Hepatocyte (in vitro differentiated cells): Measurements from ENCODE around the gene OPA1. TPM values are rescaled to one million over a fixed set of nuclear protein-coding genes. Genes with fewer than 3 reads are reported as not detected.

Source experiments
- DNase-seq: peaks from one replicate; pipeline ENCODE4 v3.0.0-alpha.2; 2016; ENCODE audit warnings: low spot score
- H2AFZ ChIP-seq: fragments of 200-600 bp; sonication (generic); 2 replicates; pipeline ENCODE4 v1.6.0; 2016; ENCODE audit warnings: antibody characterized with exemption, mild to moderate bottlenecking
- H3K27ac ChIP-seq: fragments of 200-600 bp; sonication (generic); 2 replicates; pipeline ENCODE4 v1.5.1; 2016; ENCODE audit warnings: mild to moderate bottlenecking
- H3K27me3 ChIP-seq: fragments of 200-600 bp; sonication (generic); 2 replicates; pipeline ENCODE4 v1.6.1; 2016
- H3K36me3 ChIP-seq: fragments of 200-600 bp; sonication (generic); replicated peaks from 2 replicates; pipeline ENCODE4 v1.5.1; 2016; ENCODE audit warnings: low read depth; ENCODE audit not compliant: insufficient read depth
- H3K4me1 ChIP-seq: fragments of 200-600 bp; sonication (generic); 2 replicates; pipeline ENCODE4 v1.5.1; 2016; ENCODE audit warnings: mild to moderate bottlenecking, moderate library complexity; ENCODE audit not compliant: insufficient read depth
- H3K4me2 ChIP-seq: fragments of 200-600 bp; sonication (generic); 2 replicates; pipeline ENCODE4 v1.6.0; 2016
- H3K4me3 ChIP-seq: fragments of 200-600 bp; sonication (generic); 2 replicates; pipeline ENCODE4 v1.5.1; 2016; ENCODE audit warnings: mild to moderate bottlenecking
- H3K79me2 ChIP-seq: fragments of 200-600 bp; sonication (generic); 2 replicates; pipeline ENCODE4 v1.6.0; 2017; ENCODE audit warnings: mild to moderate bottlenecking
- H3K9me2 ChIP-seq: fragments of 200-600 bp; sonication (generic); replicated peaks from 2 replicates; pipeline ENCODE4 v1.6.0; 2017; ENCODE audit warnings: mild to moderate bottlenecking; ENCODE audit not compliant: insufficient read depth
- H3K9me3 ChIP-seq: fragments of 200-600 bp; sonication (generic); 2 replicates; pipeline ENCODE4 v1.5.1; 2016; ENCODE audit warnings: low read depth, mild to moderate bottlenecking
- H4K20me1 ChIP-seq: fragments of 200-600 bp; sonication (generic); 2 replicates; pipeline ENCODE4 v1.6.0; 2016; ENCODE audit warnings: mild to moderate bottlenecking; ENCODE audit not compliant: insufficient read depth, poor library complexity, severe bottlenecking
- CTCF ChIP-seq: fragments of 200-600 bp; sonication (generic); IDR thresholded peaks from 2 replicates; pipeline ENCODE4 v1.5.1; 2016; ENCODE audit warnings: antibody characterized with exemption, mild to moderate bottlenecking; ENCODE audit not compliant: poor library complexity
- EZH2 ChIP-seq: fragments of 200-600 bp; sonication (generic); IDR thresholded peaks from 2 replicates; pipeline ENCODE4 v1.6.1; 2016; ENCODE audit warnings: antibody characterized with exemption, mild to moderate bottlenecking, borderline replicate concordance
- EZH2phosphoT487 ChIP-seq: fragments of 200-600 bp; sonication (generic); IDR thresholded peaks from one replicate; pipeline ENCODE4 v1.6.1; 2018; ENCODE audit warnings: antibody characterized with exemption, mild to moderate bottlenecking, low read depth, moderate library complexity; ENCODE audit not compliant: unreplicated experiment, severe bottlenecking
- WGBS: methylation state at CpG from one replicate; pipeline ENCODE4 v1.1.6; 2016; ENCODE audit warnings: low lambda C conversion rate; ENCODE audit errors: missing lambda C conversion rate; 5-methylcytosine and 5-hydroxymethylcytosine counted together
- polyA plus RNA-seq: library from polyadenylated mRNA; unstranded; fragments of >200 nt; fragmentation: Nextera tagmentation; extraction: Ambion mirVana; gene quantifications from 2 replicates; pipeline ENCODE4 v1.2.1, GENCODE V29; 2016
- total RNA-seq: library from RNA; depleted of rRNA; stranded (reverse); fragments of >200 nt; gene quantifications from 2 replicates; pipeline ENCODE4 v1.2.3, GENCODE V29; 2014

OPA1 gene
- total and polyA plus RNA-seq, 2 experiments from 2014 or later = 17.7 to 49.0 TPM

DNA sequence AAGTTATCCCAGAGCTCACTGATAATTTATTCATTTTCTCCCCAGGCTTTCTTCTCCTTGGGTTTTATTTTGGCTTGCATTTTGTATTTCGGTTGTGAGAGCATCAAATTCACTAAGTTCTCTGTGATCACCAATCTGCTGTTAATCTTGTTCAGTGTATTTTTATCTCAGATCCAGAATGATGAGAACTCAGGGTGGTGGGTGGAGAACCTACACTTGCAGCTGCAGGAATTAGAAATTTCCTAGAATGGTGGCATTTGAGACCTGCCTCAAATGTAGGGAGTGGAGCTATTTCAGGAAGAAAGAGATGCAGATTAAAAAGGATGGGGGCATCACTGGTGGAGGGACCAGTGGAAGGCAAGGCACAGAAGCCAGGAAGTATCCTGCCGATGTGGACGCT, 129.6 kb downstream of the OPA1 start:
- DNase-seq = no peak
- Histone ChIP-seq H3K9me3 (no peaks in the 10 kb centered on the region), H2AFZ (no peak overlapping the region), H3K27ac (no peak overlapping the region), H4K20me1 (no peaks in the 10 kb centered on the region), H3K79me2 (no peaks in the 10 kb centered on the region), H3K9me2 (no peaks in the 10 kb centered on the region), H3K36me3 (no peaks in the 10 kb centered on the region), H3K4me3 (no peak overlapping the region), H3K4me2 (no peak overlapping the region), H3K27me3 (no peaks in the 10 kb centered on the region), H3K4me1 (no peaks in the 10 kb centered on the region)
- TF ChIP-seq CTCF = no peak
- no peak for TF ChIP-seq EZH2
- no peak for TF ChIP-seq EZH2phosphoT487
- WGBS = 96% methylated on average over 3 of the region's 3 CpGs

DNA sequence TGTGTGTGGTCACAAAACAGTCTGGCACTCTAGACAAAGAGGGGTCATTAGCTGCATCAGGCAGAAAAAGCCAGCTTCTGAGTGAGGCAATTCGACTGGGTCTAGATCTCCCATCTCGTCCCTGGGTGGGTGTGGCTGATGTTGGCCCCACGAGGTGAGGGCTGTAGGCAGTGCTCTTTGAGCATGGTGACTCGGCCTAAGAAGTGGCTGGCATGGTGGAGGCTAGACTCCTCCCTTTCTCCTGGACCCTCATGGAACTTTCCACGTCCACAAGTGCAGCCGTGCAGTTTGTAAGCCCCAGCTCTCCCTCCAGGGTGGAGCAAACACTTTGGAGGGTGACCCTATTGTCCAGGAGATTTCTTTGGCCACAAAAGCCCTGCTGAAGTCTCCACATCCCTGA, 134.1 kb downstream of the OPA1 start:
- H3K79me2 ChIP-seq = no peaks in the 10 kb centered on the region
- H4K20me1 ChIP-seq = no peaks in the 10 kb centered on the region
- no peak overlapping the region for H2AFZ ChIP-seq
- no peaks in the 10 kb centered on the region for H3K27me3 ChIP-seq
- no peak overlapping the region for H3K27ac ChIP-seq
- H3K4me3 ChIP-seq = no peak overlapping the region
- DNase-seq = no peak
- no peaks in the 10 kb centered on the region for H3K36me3 ChIP-seq
- H3K9me3 ChIP-seq = no peaks in the 10 kb centered on the region
- no peak overlapping the region for H3K4me2 ChIP-seq
- 78% methylated on average over 6 of the region's 6 CpGs for WGBS
- H3K9me2 ChIP-seq = no peaks in the 10 kb centered on the region
- H3K4me1 ChIP-seq = peaks cover 6% of the 10 kb centered on the region
- TF ChIP-seq EZH2 (no peak), CTCF (no peak), EZH2phosphoT487 (no peak)

DNA sequence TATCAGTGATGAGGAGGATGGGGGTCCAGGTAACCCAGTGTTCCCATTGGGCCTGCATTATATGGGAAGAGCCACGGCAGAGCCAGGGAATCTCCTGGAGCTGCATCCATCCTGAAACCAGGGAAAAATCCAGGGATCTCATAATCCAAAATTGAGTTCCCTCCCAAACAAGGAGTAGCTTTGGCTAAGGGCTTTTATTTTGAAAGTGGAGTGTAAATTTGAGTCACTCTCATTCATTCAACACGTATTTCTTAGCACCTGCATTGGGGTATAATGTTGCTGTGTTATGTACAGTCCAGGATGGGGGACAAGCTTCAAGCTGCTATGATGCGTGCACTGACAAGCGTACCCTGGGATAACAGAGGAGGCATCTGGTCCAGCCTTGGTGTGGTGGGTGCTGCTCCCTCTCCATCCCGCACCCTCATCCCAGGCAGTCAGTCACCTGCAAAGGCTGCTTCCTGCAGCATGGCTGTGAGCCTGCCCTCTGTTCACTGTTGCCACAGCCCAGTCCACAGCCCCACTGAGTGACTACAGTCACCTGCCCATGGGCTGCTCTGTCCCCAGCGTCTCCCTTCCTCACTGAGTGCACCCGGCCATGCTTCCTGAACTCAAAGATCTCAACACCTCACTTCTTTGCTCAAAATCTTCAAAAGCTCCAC, 135.6 kb downstream of the OPA1 start:
- Histone ChIP-seq H3K9me3 (no peaks in the 10 kb centered on the region), H3K27ac (no peak overlapping the region), H3K9me2 (no peaks in the 10 kb centered on the region), H3K36me3 (no peaks in the 10 kb centered on the region), H3K4me2 (no peak overlapping the region), H3K79me2 (no peaks in the 10 kb centered on the region), H3K4me3 (no peak overlapping the region), H3K4me1 (peaks cover 14% of the 10 kb centered on the region), H3K27me3 (no peaks in the 10 kb centered on the region), H4K20me1 (no peaks in the 10 kb centered on the region), H2AFZ (no peak overlapping the region)
- no peak for DNase-seq
- WGBS = 94% methylated on average over 7 of the region's 7 CpGs
- TF ChIP-seq EZH2 (no peak), CTCF (no peak), EZH2phosphoT487 (no peak)

- Histone ChIP-seq H2AFZ (no peak overlapping the region), H3K27ac (no peak overlapping the region), H3K9me3 (no peaks in the 10 kb centered on the region), H3K4me1 (peaks cover 14% of the 10 kb centered on the region), H3K4me3 (no peak overlapping the region), H3K4me2 (no peak overlapping the region), H4K20me1 (no peaks in the 10 kb centered on the region), H3K27me3 (no peaks in the 10 kb centered on the region), H3K79me2 (no peaks in the 10 kb centered on the region), H3K36me3 (no peaks in the 10 kb centered on the region), H3K9me2 (no peaks in the 10 kb centered on the region)
- no peak for DNase-seq
- no peak for TF ChIP-seq EZH2phosphoT487
- 81% methylated on average over 6 of the region's 6 CpGs for WGBS
Measured at GRCh38 chr3:193729088-193729465, 136.1 kb downstream of the OPA1 start.
